GM12878 (cell line): ENCODE results near the gene NET1.

Experiments
- BMI1 ChIP-seq: fragments of 450-650 bp; IDR thresholded peaks from 2 replicates; pipeline ENCODE4 v1.6.1; 2016; ENCODE audit warnings: mild to moderate bottlenecking, moderate library complexity, borderline replicate concordance
- CTCF ChIP-seq, 3 experiments: IDR thresholded peaks in 2 of 3; conservative IDR thresholded peaks in 1 of 3; 2 replicates each; pipeline ENCODE4 v1.5.1; 2011; ENCODE audit warnings: low read depth in 3 of 3, low read length in 3 of 3, mild to moderate bottlenecking in 3 of 3, control low read depth in 2 of 3, moderate library complexity in 2 of 3, inconsistent platforms in 1 of 3, mixed read lengths in 1 of 3; ENCODE audit not compliant: control insufficient read depth in 2 of 3, insufficient read depth in 1 of 3; ENCODE audit errors: extremely low read depth in 1 of 3
- SREBF2 ChIP-seq: IDR thresholded peaks from 2 replicates; pipeline ENCODE4 v1.6.1; 2012; ENCODE audit warnings: mild to moderate bottlenecking, low read length
- SUZ12 ChIP-seq: fragments of 200-600 bp; sonication (generic); IDR thresholded peaks from one replicate; pipeline ENCODE4 v1.6.1; 2018; ENCODE audit warnings: antibody characterized with exemption, mild to moderate bottlenecking; ENCODE audit not compliant: unreplicated experiment
- TCF12 ChIP-seq: IDR thresholded peaks from 2 replicates; pipeline ENCODE4 v1.6.1; 2011; ENCODE audit warnings: low read depth, mild to moderate bottlenecking, low read length
- USF1 ChIP-seq: IDR thresholded peaks from 2 replicates; pipeline ENCODE4 v1.6.1; 2011; ENCODE audit warnings: borderline replicate concordance, low read depth, mild to moderate bottlenecking, moderate library complexity, mixed read lengths, low read length; ENCODE audit not compliant: insufficient read depth; ENCODE audit errors: extremely low read length
- ZNF592 ChIP-seq: fragments of 450-650 bp; IDR thresholded peaks from 2 replicates; pipeline ENCODE4 v1.6.1; 2017; ENCODE audit warnings: mild to moderate bottlenecking, moderate library complexity
- ZZZ3 ChIP-seq: IDR thresholded peaks from 2 replicates; pipeline ENCODE4 v1.6.1; 2011; ENCODE audit warnings: low read depth; ENCODE audit not compliant: control insufficient read depth, insufficient read length

GRCh38 chr10:5467207-5467535 lies 54.8 kb downstream of the NET1 start:
- TF ChIP-seq TCF12 (no peak), USF1 (no peak), CTCF (IDR thresholded peaks at IDR 0.05 in 2 of 3, conservative IDR thresholded peaks at IDR 0.05 in 1 of 3; ENCODE audit: control insufficient read depth in 2 of 3, extremely low read depth in 1 of 3, insufficient read depth in 1 of 3, low read depth in 3 of 3, low read length in 3 of 3) (no peak), SREBF2 (no peak), BMI1 (no peak), SUZ12 (no peak), ZZZ3 (no peak), ZNF592 (no peak)
